ENCODE measurements around the gene MBP. TPM values are rescaled to one million over a fixed set of nuclear protein-coding genes. Genes with fewer than 3 reads are reported as not detected.
"Not testable (repeated sequence)": the region's sequence is repeated elsewhere in the genome, so short reads cannot be mapped to it uniquely, and the experiment has no call there.

The MBP gene
- total RNA-seq, 1 experiment from 2014 or later = 31.6 TPM

- intact Hi-C loops (cut with micrococcal nuclease) = no loop called here
- peaks cover 19% of the 10 kb centered on the region for H3K36me3 Mint-ChIP-seq (ENCODE audit: insufficient read depth, unreplicated experiment)
- H3K27me3 Mint-ChIP-seq (ENCODE audit: insufficient read depth, unreplicated experiment) = no peaks in the 10 kb centered on the region
- no peak overlapping the region for H3K27ac Mint-ChIP-seq (ENCODE audit: low read depth, unreplicated experiment)
- ChIA-PET POLR2A (interaction anchor here (1.0 kb wide), 1 partner anchor 26 kb away, joined by 3 read pairs; no protein-coding TSS in a partner anchor), CTCF (interaction anchor here (0.5 to 2.1 kb wide), 5 partner anchors 12 to 730 kb away, joined by 3 to 16 read pairs (median 3); no protein-coding TSS in a partner anchor)
- no peaks in the 10 kb centered on the region for H3K9me3 Mint-ChIP-seq (ENCODE audit: unreplicated experiment)
- H3K4me3 Mint-ChIP-seq (ENCODE audit: unreplicated experiment) = no peak overlapping the region
- H3K4me1 Mint-ChIP-seq (ENCODE audit: insufficient read depth, unreplicated experiment) = no peaks in the 10 kb centered on the region
- DNase-seq (ENCODE audit: unreplicated experiment) = no peak
- no TSS peak for BruUV-seq (replicated peaks)
- TF ChIP-seq, protein P1, sequence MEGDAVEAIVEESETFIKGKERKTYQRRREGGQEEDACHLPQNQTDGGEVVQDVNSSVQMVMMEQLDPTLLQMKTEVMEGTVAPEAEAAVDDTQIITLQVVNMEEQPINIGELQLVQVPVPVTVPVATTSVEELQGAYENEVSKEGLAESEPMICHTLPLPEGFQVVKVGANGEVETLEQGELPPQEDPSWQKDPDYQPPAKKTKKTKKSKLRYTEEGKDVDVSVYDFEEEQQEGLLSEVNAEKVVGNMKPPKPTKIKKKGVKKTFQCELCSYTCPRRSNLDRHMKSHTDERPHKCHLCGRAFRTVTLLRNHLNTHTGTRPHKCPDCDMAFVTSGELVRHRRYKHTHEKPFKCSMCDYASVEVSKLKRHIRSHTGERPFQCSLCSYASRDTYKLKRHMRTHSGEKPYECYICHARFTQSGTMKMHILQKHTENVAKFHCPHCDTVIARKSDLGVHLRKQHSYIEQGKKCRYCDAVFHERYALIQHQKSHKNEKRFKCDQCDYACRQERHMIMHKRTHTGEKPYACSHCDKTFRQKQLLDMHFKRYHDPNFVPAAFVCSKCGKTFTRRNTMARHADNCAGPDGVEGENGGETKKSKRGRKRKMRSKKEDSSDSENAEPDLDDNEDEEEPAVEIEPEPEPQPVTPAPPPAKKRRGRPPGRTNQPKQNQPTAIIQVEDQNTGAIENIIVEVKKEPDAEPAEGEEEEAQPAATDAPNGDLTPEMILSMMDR (IDR thresholded peaks at IDR 0.05; ENCODE audit: unreplicated experiment) = no peak
Observed at GRCh38 chr18:76970770-76971559, 161.6 kb downstream of the MBP start.

DNA sequence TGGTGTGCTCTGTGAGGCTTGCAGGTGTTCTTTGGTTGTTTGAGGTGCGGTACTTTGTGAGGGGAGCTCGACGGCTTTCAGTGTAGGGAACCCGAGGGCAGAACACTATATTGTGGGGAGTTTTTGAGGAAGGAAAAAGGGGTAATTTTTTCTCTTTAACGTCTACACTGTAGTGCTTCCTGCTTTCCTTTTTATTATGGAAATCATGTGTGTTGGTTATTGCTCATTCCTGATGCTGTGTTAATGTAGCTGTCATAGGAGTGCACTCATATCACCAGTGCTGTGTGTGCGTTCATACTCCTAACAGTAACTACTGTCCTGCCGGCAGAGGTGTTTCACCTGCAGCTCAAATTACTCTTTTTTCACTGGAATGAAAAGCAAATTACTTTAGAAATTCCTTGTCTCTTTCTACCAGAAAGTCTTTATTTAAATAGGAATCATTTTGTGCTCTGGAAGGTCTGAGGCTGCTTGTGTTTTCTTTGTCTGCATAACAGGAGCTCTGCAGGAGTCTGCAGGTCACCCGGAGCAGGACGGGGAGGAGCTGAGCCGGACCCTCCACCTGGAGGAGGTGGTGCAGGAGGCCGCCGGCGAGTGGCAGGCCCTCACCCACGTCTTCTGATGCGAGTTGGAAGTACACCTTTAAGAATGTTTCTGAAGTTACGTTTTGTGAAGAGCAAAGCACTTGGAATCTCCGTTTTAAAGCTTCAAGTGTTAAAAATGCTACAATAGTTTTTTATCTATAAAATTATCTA lies 164.7 kb downstream of the MBP start:
- DNase-seq (ENCODE audit: unreplicated experiment) = no peak
- Mint-ChIP-seq H3K36me3 (ENCODE audit: insufficient read depth, unreplicated experiment) (peaks cover 16% of the 10 kb centered on the region), H3K4me3 (ENCODE audit: unreplicated experiment) (no peak overlapping the region), H3K27me3 (ENCODE audit: insufficient read depth, unreplicated experiment) (no peaks in the 10 kb centered on the region), H3K9me3 (ENCODE audit: unreplicated experiment) (no peaks in the 10 kb centered on the region), H3K27ac (ENCODE audit: low read depth, unreplicated experiment) (no peak overlapping the region), H3K4me1 (ENCODE audit: insufficient read depth, unreplicated experiment) (no peaks in the 10 kb centered on the region)
- TF ChIP-seq, protein P1 (IDR thresholded peaks at IDR 0.05; ENCODE audit: unreplicated experiment) = no peak
- intact Hi-C loops (cut with micrococcal nuclease) = no loop called here
- POLR2A ChIA-PET = interaction anchor here (0.7 kb wide), 1 partner anchor 27 kb away, joined by 3 read pairs; no protein-coding TSS in a partner anchor
- no TSS peak for BruUV-seq (replicated peaks)
- CTCF ChIA-PET = interaction anchor here (1.2 to 2.9 kb wide), 2 partner anchors 15 to 17 kb away, joined by 5 to 19 read pairs; no protein-coding TSS in a partner anchor

- DNase-seq (ENCODE audit: unreplicated experiment); H3K27me3 Mint-ChIP-seq (ENCODE audit: insufficient read depth, unreplicated experiment); BruUV-seq (replicated peaks); POLR2A ChIA-PET; H3K4me3 Mint-ChIP-seq (ENCODE audit: unreplicated experiment); H3K4me1 Mint-ChIP-seq (ENCODE audit: insufficient read depth, unreplicated experiment); intact Hi-C loops (cut with micrococcal nuclease); H3K27ac Mint-ChIP-seq (ENCODE audit: low read depth, unreplicated experiment); H3K9me3 Mint-ChIP-seq (ENCODE audit: unreplicated experiment): not testable (repeated sequence)
- peaks cover 22% of the 10 kb centered on the region for H3K36me3 Mint-ChIP-seq (ENCODE audit: insufficient read depth, unreplicated experiment)
- CTCF ChIA-PET = interaction anchor here (0.5 to 2.9 kb wide), 3 partner anchors 16 to 94 kb away, joined by 3 to 19 read pairs (median 5); no protein-coding TSS in a partner anchor
Observed at GRCh38 chr18:76967299-76967698, 165.3 kb downstream of the MBP start.

GRCh38 chr18:76965555-76966151 lies 166.9 kb downstream of the MBP start:
- intact Hi-C loops (cut with micrococcal nuclease); H3K27ac Mint-ChIP-seq (ENCODE audit: low read depth, unreplicated experiment); DNase-seq (ENCODE audit: unreplicated experiment); H3K4me1 Mint-ChIP-seq (ENCODE audit: insufficient read depth, unreplicated experiment); H3K4me3 Mint-ChIP-seq (ENCODE audit: unreplicated experiment); BruUV-seq (replicated peaks); H3K9me3 Mint-ChIP-seq (ENCODE audit: unreplicated experiment); H3K27me3 Mint-ChIP-seq (ENCODE audit: insufficient read depth, unreplicated experiment): not testable (repeated sequence)
- ChIA-PET CTCF (interaction anchor here (0.7 to 2.8 kb wide), 3 partner anchors 18 to 569 kb away, joined by 3 to 18 read pairs (median 3); no protein-coding TSS in a partner anchor), POLR2A (interaction anchor here (0.6 to 0.7 kb wide), 2 partner anchors 63 to 599 kb away, joined by 3 to 4 read pairs; no protein-coding TSS in a partner anchor)
- H3K36me3 Mint-ChIP-seq (ENCODE audit: insufficient read depth, unreplicated experiment) = peaks cover 39% of the 10 kb centered on the region
